ENCODE measurements around the gene SMC1A.
"Not testable (repeated sequence)": the region's sequence is repeated elsewhere in the genome, so short reads cannot be mapped to it uniquely, and the experiment has no call there.

SMC1A gene

GRCh38 chrX:53422086-53422860, at the start of gene SMC1A:
SMC1A (minus strand) TSS chrX:53422654; CDS start chrX:53422600, 54 bp downstream.
- DNase-seq (ENCODE audit: low read depth, low spot score), result peak; percentile 100

- DNase-seq (ENCODE audit: low read depth, low spot score), result no peak
These were observed 48.9 kb upstream of the SMC1A start for GRCh38 chrX:53471346-53471745.

- DNase-seq (ENCODE audit: low read depth, low spot score), result not testable (repeated sequence)
These were observed 46.2 kb upstream of the SMC1A start for GRCh38 chrX:53468659-53469058.

GRCh38 chrX:53458082-53458481, 35.6 kb upstream of the SMC1A start:
- no peak for DNase-seq (ENCODE audit: low read depth, low spot score)

- no peak for DNase-seq (ENCODE audit: low read depth, low spot score)
These were observed 33.8 kb upstream of the SMC1A start for GRCh38 chrX:53456254-53456653.

GRCh38 chrX:53452812-53453211, 30.4 kb upstream of the SMC1A start:
- DNase-seq (ENCODE audit: low read depth, low spot score), result no peak

- no peak for DNase-seq (ENCODE audit: low read depth, low spot score)
These were observed 27.2 kb upstream of the SMC1A start for GRCh38 chrX:53449632-53450031.

- no peak for DNase-seq (ENCODE audit: low read depth, low spot score)
These were observed 25.0 kb upstream of the SMC1A start for GRCh38 chrX:53447441-53447840.

GRCh38 chrX:53445977-53446376, 23.5 kb upstream of the SMC1A start:
- peak; percentile 72 for DNase-seq (ENCODE audit: low read depth, low spot score)

GRCh38 chrX:53442322-53442631, 19.8 kb upstream of the SMC1A start:
- DNase-seq (ENCODE audit: low read depth, low spot score), result no peak

- peak; percentile 95 for DNase-seq (ENCODE audit: low read depth, low spot score)
These were observed 19.3 kb upstream of the SMC1A start for GRCh38 chrX:53441531-53442321.

- peak; percentile 61 for DNase-seq (ENCODE audit: low read depth, low spot score)
These were observed 18.4 kb upstream of the SMC1A start for GRCh38 chrX:53440621-53441517.

- no peak for DNase-seq (ENCODE audit: low read depth, low spot score)
These were observed 17.6 kb upstream of the SMC1A start for GRCh38 chrX:53440101-53440500.

GRCh38 chrX:53438832-53439230, 16.4 kb upstream of the SMC1A start:
- no peak for DNase-seq (ENCODE audit: low read depth, low spot score)

- no peak for DNase-seq (ENCODE audit: low read depth, low spot score)
These were observed 15.8 kb upstream of the SMC1A start for GRCh38 chrX:53438174-53438831.

GRCh38 chrX:53437206-53437605, 14.8 kb upstream of the SMC1A start:
- no peak for DNase-seq (ENCODE audit: low read depth, low spot score)

- DNase-seq (ENCODE audit: low read depth, low spot score), result peak; percentile 77
These were observed 13.5 kb upstream of the SMC1A start for GRCh38 chrX:53435997-53436396.

GRCh38 chrX:53433651-53434639, 11.5 kb upstream of the SMC1A start, which contains the start of gene HSD17B10:
HSD17B10 (minus strand) TSS chrX:53434370; CDS start chrX:53434345, 25 bp downstream.
- peak; percentile 96 for DNase-seq (ENCODE audit: low read depth, low spot score)

GRCh38 chrX:53430231-53430630, 7.8 kb upstream of the SMC1A start:
- DNase-seq (ENCODE audit: low read depth, low spot score), result no peak

- no peak for DNase-seq (ENCODE audit: low read depth, low spot score)
These were observed 7.3 kb upstream of the SMC1A start for GRCh38 chrX:53429755-53430154.

All from ELF-1 (cell line).